Stimulated activated CD8-positive, alpha-beta memory T cell treated with anti-CD3 and anti-CD28 coated beads, Interleukin-2, amount 100 ng/mL, for 48 hours (primary cell): ENCODE measurements around the gene CTNNA2.

ENCODE experiments used
- DNase-seq, 2 donors: peaks; one replicate each; pipeline ENCODE4 v3.0.0-alpha.2; 2020; ENCODE audit warnings: low read depth in 2 of 2

CTNNA2 gene

DNA sequence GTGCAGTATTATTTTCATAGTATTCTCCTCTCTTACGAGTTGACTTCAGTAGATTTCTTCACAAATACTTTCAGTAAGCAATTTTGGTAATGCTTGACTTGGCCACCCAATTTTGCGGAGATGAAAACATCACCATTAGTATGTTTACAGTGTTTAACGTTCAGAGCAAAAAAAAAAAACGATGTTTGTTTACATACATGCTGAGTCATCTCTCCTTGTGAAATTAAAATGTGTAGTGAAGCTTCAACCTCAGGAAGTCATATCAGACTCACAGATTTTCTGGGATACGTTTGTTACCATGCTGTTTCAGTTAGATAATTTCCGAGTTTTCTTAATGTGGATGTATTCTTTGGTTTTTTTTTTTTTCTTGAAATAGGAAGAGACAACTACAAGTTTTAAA is 100.1 kb downstream of the CTNNA2 start:
- DNase-seq = no peak

GRCh38 chr2:79619442-79619841 is 106.6 kb downstream of the CTNNA2 start:
- no peak for DNase-seq

GRCh38 chr2:79619976-79620375 is 107.1 kb downstream of the CTNNA2 start:
- no peak for DNase-seq

DNA sequence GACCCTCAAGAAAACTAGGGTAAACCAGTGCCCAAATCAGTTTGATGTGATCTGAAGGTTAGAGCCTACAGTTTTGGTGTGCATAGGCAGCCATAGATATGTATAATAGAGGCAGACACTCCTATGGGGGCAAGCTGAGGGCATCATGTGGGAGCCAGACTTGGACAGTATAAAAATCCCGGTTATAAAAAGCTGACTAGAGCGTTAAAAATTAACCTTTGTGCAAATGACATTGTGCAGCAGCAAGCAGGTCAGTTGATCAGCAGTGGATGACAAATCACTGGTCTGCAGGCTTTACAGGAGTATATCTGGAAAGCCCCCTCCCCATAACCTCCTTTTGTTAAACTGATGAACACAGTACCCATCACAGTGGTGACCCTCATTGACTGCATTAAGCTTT is 107.8 kb downstream of the CTNNA2 start:
- DNase-seq = no peak

DNA sequence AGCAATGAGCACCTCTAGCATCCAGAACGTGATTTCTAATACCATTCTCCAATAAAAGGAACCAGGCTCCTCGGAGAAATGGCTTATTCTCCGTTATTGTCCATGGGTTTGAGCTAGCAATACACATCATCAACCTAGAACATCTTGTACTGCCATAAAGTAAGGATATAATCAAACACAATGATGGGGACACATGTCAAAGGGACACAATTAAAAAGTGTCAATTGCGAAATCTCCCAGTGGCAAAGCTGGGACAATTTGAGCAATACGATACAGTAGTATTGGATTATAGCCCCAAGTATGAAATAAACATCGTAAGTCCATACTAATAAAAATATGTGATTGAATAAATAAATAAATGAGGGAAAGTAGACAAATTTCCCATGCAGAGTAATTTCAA is 108.4 kb downstream of the CTNNA2 start:
- DNase-seq = no peak

GRCh38 chr2:79621755-79622154 is 108.9 kb downstream of the CTNNA2 start:
- DNase-seq = no peak

DNA sequence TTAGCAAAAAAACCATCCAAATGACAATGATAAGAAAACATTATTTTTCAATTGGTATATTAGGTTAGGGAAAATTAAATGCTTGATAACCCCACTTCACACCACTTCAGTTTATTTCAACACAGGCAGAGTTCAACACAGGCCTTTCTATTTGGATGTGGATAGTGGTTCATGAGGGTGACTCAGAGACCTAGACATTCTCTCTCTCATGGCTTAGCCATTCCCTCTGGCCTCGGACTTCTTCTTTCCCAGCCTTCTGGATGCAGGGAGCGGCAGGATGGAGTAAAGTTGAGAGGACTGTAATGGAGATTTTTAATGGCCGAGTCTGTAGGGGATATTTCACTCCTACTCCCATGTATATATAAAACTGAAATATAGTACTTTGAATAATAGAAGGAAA is 109.7 kb downstream of the CTNNA2 start:
- DNase-seq = no peak

DNA sequence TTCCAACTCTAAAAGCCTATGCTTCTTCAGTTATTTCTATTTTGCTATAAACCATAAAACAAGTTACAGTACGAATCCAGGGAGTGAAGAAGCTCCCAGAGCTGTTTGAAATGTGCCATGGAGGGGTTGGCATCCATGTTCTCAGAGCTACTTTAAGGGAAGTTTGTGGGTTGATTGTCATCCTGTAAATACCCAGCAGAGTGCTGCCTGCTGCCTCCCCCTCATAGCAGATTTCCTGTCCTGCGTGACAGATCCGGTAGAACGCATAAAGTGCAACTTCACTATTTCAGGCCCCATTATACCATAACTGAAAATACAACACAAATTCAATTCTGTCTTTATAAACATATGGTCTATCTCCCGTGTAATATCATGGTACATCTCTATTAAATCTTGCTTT is 114.4 kb downstream of the CTNNA2 start:
- no peak for DNase-seq

GRCh38 chr2:79630060-79630459 is 117.2 kb downstream of the CTNNA2 start:
- no peak for DNase-seq

DNA sequence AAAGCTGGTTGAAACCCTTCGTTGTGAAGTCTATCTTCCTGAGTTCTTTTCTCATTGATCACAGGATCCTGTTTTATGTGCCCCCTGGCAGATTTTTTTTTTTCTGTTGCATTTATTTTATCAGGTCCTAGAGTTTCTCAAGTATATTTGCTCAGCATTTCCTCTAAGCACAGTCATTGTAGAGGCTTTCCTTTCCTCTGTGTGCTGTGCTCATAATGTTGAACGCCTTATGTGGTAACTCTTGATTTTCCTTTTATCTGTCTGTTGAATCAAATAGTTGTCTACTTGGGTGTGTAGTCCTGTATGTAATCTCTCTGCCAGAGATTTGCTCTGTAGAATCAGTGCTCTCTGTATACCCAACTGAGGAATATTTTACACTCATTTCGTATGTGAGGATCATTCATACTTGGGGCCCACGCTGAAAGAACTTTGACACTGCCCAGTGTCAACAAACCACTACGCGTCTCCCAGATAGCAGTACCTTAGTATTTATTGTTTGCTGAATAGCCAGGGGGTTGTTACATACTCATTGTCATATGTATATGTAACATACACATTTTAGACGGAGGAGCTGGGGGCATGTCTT is 118.2 kb downstream of the CTNNA2 start:
- no peak for DNase-seq

DNA sequence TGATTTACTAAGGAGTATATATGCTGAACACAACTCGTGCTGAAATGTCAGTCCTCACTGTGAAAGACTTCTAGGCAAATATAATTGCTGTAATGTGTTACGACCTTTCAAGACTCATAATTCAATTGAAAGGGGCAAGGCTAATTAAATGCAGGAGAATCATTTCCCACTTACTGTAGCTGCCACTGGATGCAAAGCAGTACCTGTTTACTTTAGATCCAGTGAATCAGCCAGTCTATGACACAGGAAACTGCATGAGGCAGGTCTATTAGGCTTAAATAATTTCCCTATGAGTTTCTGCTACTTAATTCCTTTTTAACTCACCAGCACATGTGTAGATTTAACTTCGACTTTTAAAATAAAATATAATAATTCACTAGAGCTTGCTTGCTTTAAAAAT is 125.6 kb downstream of the CTNNA2 start:
- no peak for DNase-seq

DNA sequence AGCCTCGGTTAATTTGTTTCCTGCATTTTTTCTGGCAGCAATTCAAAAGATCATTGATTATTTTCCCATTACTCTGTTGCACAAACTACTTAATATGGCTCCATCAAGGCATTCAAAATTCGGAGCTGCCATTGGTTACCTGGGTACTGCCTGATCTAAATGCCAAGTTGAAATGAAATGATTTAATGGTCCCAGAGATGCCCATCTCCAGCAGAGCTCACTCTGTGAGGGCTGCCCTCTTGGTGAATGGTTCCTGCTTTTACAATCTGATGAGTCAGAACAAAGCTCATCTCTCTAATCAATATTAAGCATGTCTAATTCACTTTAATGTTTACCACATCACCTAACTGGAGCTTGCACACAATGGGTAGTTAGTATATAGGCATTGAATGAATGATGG is 126.1 kb downstream of the CTNNA2 start:
- DNase-seq = no peak

DNA sequence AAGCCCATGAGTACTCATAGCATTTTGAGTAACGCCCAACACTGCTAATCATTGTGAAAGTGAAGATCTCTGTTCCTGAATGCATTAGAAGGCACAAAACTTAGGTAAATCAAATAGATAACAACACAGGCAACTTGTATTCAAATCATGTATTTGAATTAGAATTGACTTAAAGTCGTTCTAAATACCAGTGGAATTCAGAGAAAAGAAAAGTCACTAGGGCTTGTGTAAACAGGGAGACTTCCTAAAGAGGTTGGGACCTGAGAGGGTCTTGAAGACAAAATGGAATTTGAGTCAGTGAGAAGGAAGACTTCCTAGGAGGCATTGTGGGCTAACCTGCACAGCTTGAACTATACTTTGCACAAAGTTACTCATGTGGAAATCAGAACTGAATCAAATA is 127.2 kb downstream of the CTNNA2 start:
- no peak for DNase-seq

- no peak for DNase-seq
Measured at GRCh38 chr2:79649531-79649930, 136.7 kb downstream of the CTNNA2 start.

DNA sequence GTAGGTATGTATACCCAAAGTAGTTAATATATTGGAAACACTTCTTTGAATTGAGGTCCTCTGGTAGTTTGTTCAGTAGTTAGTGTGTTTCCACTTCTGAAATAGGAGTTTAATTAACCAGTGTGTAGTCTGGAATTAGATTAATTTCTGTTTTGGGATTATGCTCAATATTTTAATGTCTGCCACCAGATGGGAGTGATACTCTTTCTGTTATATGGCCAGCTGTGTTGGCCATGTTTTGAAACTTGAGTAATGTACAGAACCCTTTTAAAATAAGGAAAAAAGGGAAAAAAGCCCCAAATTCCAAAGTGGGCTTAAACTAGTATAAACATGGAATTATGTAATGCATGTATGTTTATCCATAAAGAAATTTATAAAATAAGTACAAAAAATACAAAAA is 147.7 kb downstream of the CTNNA2 start:
- DNase-seq = no peak

GRCh38 chr2:79665091-79665490 is 152.2 kb downstream of the CTNNA2 start:
- no peak for DNase-seq

GRCh38 chr2:79666430-79666829 is 153.6 kb downstream of the CTNNA2 start:
- no peak for DNase-seq

DNA sequence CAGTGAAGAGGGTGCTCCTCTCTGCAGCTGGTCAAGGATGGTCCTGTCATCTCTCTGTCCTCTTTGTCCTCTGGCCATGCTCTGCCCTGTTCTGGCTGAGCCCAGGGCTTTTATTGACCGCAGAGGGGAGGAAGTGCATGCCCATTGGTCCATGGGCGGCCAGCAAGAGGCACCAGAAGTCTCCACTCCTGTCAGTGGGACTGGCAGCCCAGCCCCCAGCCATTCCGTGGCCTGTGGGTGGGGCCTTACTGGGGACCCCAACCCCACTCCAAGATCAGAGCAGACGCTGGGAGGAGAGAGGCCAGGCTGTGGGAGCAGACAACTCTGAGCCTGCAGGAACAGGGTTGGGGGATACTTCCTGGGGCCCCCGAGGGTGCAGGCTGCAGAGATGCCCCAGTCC is 156.9 kb downstream of the CTNNA2 start:
- DNase-seq = no peak

DNA sequence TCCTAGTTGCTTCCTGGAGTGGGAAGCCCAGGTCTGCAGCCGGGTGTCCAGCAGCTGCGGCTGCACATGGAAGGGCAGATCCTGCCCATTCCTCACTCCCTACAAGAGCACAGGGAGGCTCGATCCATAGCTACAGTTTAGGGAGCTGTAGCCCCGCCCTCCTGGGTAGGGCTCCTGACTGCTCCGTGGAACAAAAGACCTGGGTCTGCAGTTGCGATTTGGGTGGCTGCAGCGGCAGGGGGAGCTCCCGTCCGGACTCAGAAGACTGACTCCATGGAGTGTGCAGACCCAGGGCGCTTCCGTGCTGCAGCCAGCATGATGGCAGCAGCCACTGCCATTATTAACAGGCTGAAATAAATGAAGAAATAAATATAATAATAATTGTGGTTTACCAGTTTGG is 157.3 kb downstream of the CTNNA2 start:
- DNase-seq = no peak

- no peak for DNase-seq
Measured at GRCh38 chr2:79686884-79687283, 174.0 kb downstream of the CTNNA2 start.

DNA sequence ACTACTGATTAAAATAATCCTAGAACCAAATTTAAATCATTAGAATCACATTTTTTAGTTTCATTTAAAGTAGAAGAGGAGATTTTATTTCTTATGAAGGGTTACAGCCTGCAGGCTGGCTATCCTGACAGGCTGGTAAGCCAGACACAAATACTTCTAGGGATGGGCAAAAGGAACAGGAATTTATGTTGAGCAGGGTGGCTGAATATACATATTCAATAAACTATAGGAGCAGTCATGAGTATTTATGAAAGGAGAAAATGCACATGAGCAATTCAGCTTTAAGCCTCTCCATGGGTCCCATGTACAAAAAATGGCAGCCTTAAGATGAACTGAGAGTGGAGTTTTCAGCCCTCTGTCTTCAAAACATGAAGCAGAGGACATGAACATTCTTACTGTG is 182.4 kb downstream of the CTNNA2 start:
- no peak for DNase-seq

GRCh38 chr2:79697200-79697599 is 184.3 kb downstream of the CTNNA2 start:
- no peak for DNase-seq

DNA sequence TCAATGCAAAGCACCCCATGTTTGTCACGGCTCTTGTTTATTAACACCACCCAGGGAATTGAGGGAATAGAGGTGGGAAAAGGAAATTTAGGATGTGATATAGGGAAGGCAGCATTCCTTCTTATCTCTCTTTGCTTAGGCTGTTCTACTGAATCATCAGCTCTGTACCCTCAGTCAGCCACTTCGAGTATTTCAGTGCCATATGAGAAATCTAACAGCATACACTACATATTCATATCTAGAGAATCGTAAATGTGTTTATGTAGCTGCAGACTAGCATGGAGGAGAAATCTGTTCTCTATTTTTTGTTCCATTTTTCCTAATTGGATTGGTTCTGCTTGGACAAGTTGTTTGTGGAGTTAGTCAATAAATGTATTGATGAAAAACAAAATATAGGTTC is 187.8 kb downstream of the CTNNA2 start:
- no peak for DNase-seq

GRCh38 chr2:79702905-79703304 is 190.1 kb downstream of the CTNNA2 start:
- no peak for DNase-seq

- no peak for DNase-seq
Measured at GRCh38 chr2:79711098-79711497, 198.2 kb downstream of the CTNNA2 start.
